GM06990 (cell line): ENCODE measurements around the gene RAB4B.
"Not testable (repeated sequence)": the region's sequence is repeated elsewhere in the genome, so short reads cannot be mapped to it uniquely, and the experiment has no call there.

Experiments
- DNase-seq: peaks from one replicate; pipeline ENCODE4 v3.0.0-alpha.2; 2011; ENCODE audit not compliant: insufficient read length; ENCODE audit errors: extremely low read depth
- H3K27me3 ChIP-seq: replicated peaks from 2 replicates; pipeline ENCODE4 v1.6.0; 2011; ENCODE audit warnings: low read length; ENCODE audit not compliant: control insufficient read depth, insufficient read depth
- H3K36me3 ChIP-seq: 2 replicates; pipeline ENCODE4 v1.5.1; 2011; ENCODE audit warnings: low read length; ENCODE audit not compliant: control insufficient read depth, insufficient read depth
- H3K4me3 ChIP-seq: replicated peaks from 2 replicates; pipeline ENCODE4 v1.5.1; 2011; ENCODE audit warnings: low read depth, mild to moderate bottlenecking, control low read depth, low read length
- CTCF ChIP-seq: IDR thresholded peaks from 2 replicates; pipeline ENCODE4 v1.5.1; 2011; ENCODE audit warnings: low read length, control low read depth, mild to moderate bottlenecking, inconsistent platforms; ENCODE audit not compliant: insufficient read depth, poor library complexity, severe bottlenecking

Gene RAB4B

GRCh38 chr19:40777937-40778705 is at the start of gene RAB4B:
Gene RAB4B (plus strand): TSS chr19:40778247. CDS start chr19:40778376, 129 bp downstream.
- peak; percentile 100 for DNase-seq
- peaks cover 3% of the 10 kb centered on the region for H3K36me3 ChIP-seq
- H3K27me3 ChIP-seq, result no peaks in the 10 kb centered on the region
- no peak for TF ChIP-seq CTCF
- peak within 1 kb of the TSS; percentile 80 for H3K4me3 ChIP-seq

GRCh38 chr19:40730065-40730464 is 48.0 kb upstream of the RAB4B start:
- DNase-seq, H3K27me3 ChIP-seq, H3K4me3 ChIP-seq: not testable (repeated sequence)
- peaks cover 15% of the 10 kb centered on the region for H3K36me3 ChIP-seq

GRCh38 chr19:40732304-40732703 is 45.7 kb upstream of the RAB4B start:
- peaks cover 19% of the 10 kb centered on the region for H3K36me3 ChIP-seq
- not testable (repeated sequence) for H3K4me3 ChIP-seq, DNase-seq, H3K27me3 ChIP-seq

- no peak for TF ChIP-seq CTCF
- peaks cover 22% of the 10 kb centered on the region for H3K36me3 ChIP-seq
Measured at GRCh38 chr19:40733149-40733548, 44.9 kb upstream of the RAB4B start.

GRCh38 chr19:40735013-40735771 is 42.9 kb upstream of the RAB4B start:
- TF ChIP-seq CTCF, result no peak
- no peak for DNase-seq
- Histone ChIP-seq H3K36me3 (peaks cover 22% of the 10 kb centered on the region), H3K27me3 (no peaks in the 10 kb centered on the region), H3K4me3 (no peak overlapping the region)

More at GRCh38 chr19:40733149-40733548, 44.9 kb upstream of the RAB4B start:
- H3K4me3 ChIP-seq, result no peak overlapping the region
- DNase-seq, result no peak
- no peaks in the 10 kb centered on the region for H3K27me3 ChIP-seq

- no peaks in the 10 kb centered on the region for H3K27me3 ChIP-seq
- no peak overlapping the region for H3K4me3 ChIP-seq
- peaks cover 22% of the 10 kb centered on the region for H3K36me3 ChIP-seq
- TF ChIP-seq CTCF, result no peak
- DNase-seq, result no peak
Measured at GRCh38 chr19:40736661-40737060, 41.4 kb upstream of the RAB4B start.
